ENCODE data around the gene PLCG2. TPM values are rescaled to one million over a fixed set of nuclear protein-coding genes. Genes with fewer than 3 reads are reported as not detected.
"Not testable (repeated sequence)": the region's sequence is repeated elsewhere in the genome, so short reads cannot be mapped to it uniquely, and the experiment has no call there.

The PLCG2 gene
- total RNA-seq, 1 donor from 2014 or later = 9.1 TPM

GRCh38 chr16:82005027-82005830, 226.1 kb downstream of the PLCG2 start:
- Mint-ChIP-seq H3K36me3 (ENCODE audit: insufficient read depth) (peaks cover 3% of the 10 kb centered on the region), H3K4me1 (ENCODE audit: low read depth) (peaks cover 12% of the 10 kb centered on the region), H3K27ac (no peak overlapping the region), H3K27me3 (no peaks in the 10 kb centered on the region), H3K4me3 (ENCODE audit: low read depth) (no peak overlapping the region), H3K9me3 (ENCODE audit: low read depth) (peaks cover 9% of the 10 kb centered on the region)
- TF ChIP-seq CTCF (IDR thresholded peaks at IDR 0.05; ENCODE audit: unreplicated experiment) = no peak
- DNase-seq (ENCODE audit: low spot score, unreplicated experiment) = no peak

GRCh38 chr16:82006036-82006435, 226.9 kb downstream of the PLCG2 start:
- Mint-ChIP-seq H3K9me3 (ENCODE audit: low read depth) (peaks cover 9% of the 10 kb centered on the region), H3K36me3 (ENCODE audit: insufficient read depth) (peaks cover 3% of the 10 kb centered on the region), H3K27ac (peak overlapping the region; percentile 47), H3K4me1 (ENCODE audit: low read depth) (peaks cover 7% of the 10 kb centered on the region), H3K27me3 (no peaks in the 10 kb centered on the region), H3K4me3 (ENCODE audit: low read depth) (no peak overlapping the region)
- DNase-seq (ENCODE audit: low spot score, unreplicated experiment) = no peak
- no peak for TF ChIP-seq CTCF (IDR thresholded peaks at IDR 0.05; ENCODE audit: unreplicated experiment)

GRCh38 chr16:82007189-82007588, 228.1 kb downstream of the PLCG2 start:
- no peaks in the 10 kb centered on the region for H3K27me3 Mint-ChIP-seq
- no peak for TF ChIP-seq CTCF (IDR thresholded peaks at IDR 0.05; ENCODE audit: unreplicated experiment)

GRCh38 chr16:82008957-82009592, 230.0 kb downstream of the PLCG2 start:
- Mint-ChIP-seq H3K4me1 (ENCODE audit: low read depth) (peaks cover 6% of the 10 kb centered on the region), H3K27me3 (no peaks in the 10 kb centered on the region), H3K27ac (no peak overlapping the region), H3K4me3 (ENCODE audit: low read depth) (no peak overlapping the region), H3K9me3 (ENCODE audit: low read depth) (peaks cover 15% of the 10 kb centered on the region), H3K36me3 (ENCODE audit: insufficient read depth) (peaks cover 6% of the 10 kb centered on the region)
- no peak for DNase-seq (ENCODE audit: low spot score, unreplicated experiment)
- no peak for TF ChIP-seq CTCF (IDR thresholded peaks at IDR 0.05; ENCODE audit: unreplicated experiment)

More at GRCh38 chr16:82007189-82007588, 228.1 kb downstream of the PLCG2 start:
- H3K9me3 Mint-ChIP-seq (ENCODE audit: low read depth) = peaks cover 15% of the 10 kb centered on the region
- no peak for DNase-seq (ENCODE audit: low spot score, unreplicated experiment)
- H3K27ac Mint-ChIP-seq = no peak overlapping the region
- peaks cover 6% of the 10 kb centered on the region for H3K4me1 Mint-ChIP-seq (ENCODE audit: low read depth)
- H3K4me3 Mint-ChIP-seq (ENCODE audit: low read depth) = no peak overlapping the region
- peaks cover 6% of the 10 kb centered on the region for H3K36me3 Mint-ChIP-seq (ENCODE audit: insufficient read depth)

GRCh38 chr16:82009789-82010188, 230.7 kb downstream of the PLCG2 start:
- H3K9me3 Mint-ChIP-seq (ENCODE audit: low read depth) = peaks cover 15% of the 10 kb centered on the region
- not testable (repeated sequence) for H3K4me3 Mint-ChIP-seq (ENCODE audit: low read depth); DNase-seq (ENCODE audit: low spot score, unreplicated experiment); H3K27ac Mint-ChIP-seq; H3K4me1 Mint-ChIP-seq (ENCODE audit: low read depth); H3K27me3 Mint-ChIP-seq; H3K36me3 Mint-ChIP-seq (ENCODE audit: insufficient read depth)

Data from progenitor cell of endocrine pancreas (in vitro differentiated cells).